Central memory CD4-positive, alpha-beta T cell (primary cell): ENCODE results near the gene SUGP2.
"Not testable (repeated sequence)": the region's sequence is repeated elsewhere in the genome, so short reads cannot be mapped to it uniquely, and the experiment has no call there.

ENCODE experiments used
- DNase-seq: peaks from one replicate; pipeline ENCODE4 v3.0.0; 2022

Gene SUGP2

GRCh38 chr19:19028526-19028925, 4.8 kb downstream of the SUGP2 start:
- DNase-seq, result no peak

- no peak for DNase-seq
Measured at GRCh38 chr19:19027228-19027627, 6.1 kb downstream of the SUGP2 start.

- DNase-seq, result no peak
Measured at GRCh38 chr19:19026299-19026971, 6.9 kb downstream of the SUGP2 start.

- no peak for DNase-seq
Measured at GRCh38 chr19:19025861-19026260, 7.5 kb downstream of the SUGP2 start.

GRCh38 chr19:19023376-19023775, 9.9 kb downstream of the SUGP2 start:
- not testable (repeated sequence) for DNase-seq

- DNase-seq, result no peak
Measured at GRCh38 chr19:19022380-19022961, 10.8 kb downstream of the SUGP2 start.

GRCh38 chr19:19021115-19021514, 12.2 kb downstream of the SUGP2 start:
- no peak for DNase-seq

- DNase-seq, result no peak
Measured at GRCh38 chr19:19010551-19010950, 22.8 kb downstream of the SUGP2 start.

GRCh38 chr19:19009951-19010350, 23.4 kb downstream of the SUGP2 start:
- DNase-seq, result no peak

GRCh38 chr19:19006213-19006612, 27.1 kb downstream of the SUGP2 start:
- no peak for DNase-seq

GRCh38 chr19:19004144-19004543, 29.2 kb downstream of the SUGP2 start:
- DNase-seq, result no peak

GRCh38 chr19:18999896-19000620, 33.3 kb downstream of the SUGP2 start:
- no peak for DNase-seq

- no peak for DNase-seq
Measured at GRCh38 chr19:18999016-18999758, 34.1 kb downstream of the SUGP2 start.

- no peak for DNase-seq
Measured at GRCh38 chr19:18998276-18998675, 35.0 kb downstream of the SUGP2 start.

- no peak for DNase-seq
Measured at GRCh38 chr19:18996796-18997394, 36.4 kb downstream of the SUGP2 start.

GRCh38 chr19:18996351-18996750, 37.0 kb downstream of the SUGP2 start:
- no peak for DNase-seq

GRCh38 chr19:18995804-18996241, 37.5 kb downstream of the SUGP2 start:
- no peak for DNase-seq

GRCh38 chr19:18993115-18993514, 40.2 kb downstream of the SUGP2 start:
- no peak for DNase-seq

GRCh38 chr19:18992696-18993095, 40.6 kb downstream of the SUGP2 start:
- no peak for DNase-seq

- no peak for DNase-seq
Measured at GRCh38 chr19:18991468-18991867, 41.8 kb downstream of the SUGP2 start.

- DNase-seq, result no peak
Measured at GRCh38 chr19:18991006-18991405, 42.3 kb downstream of the SUGP2 start.

- DNase-seq, result no peak
Measured at GRCh38 chr19:18990128-18990708, 43.1 kb downstream of the SUGP2 start.

GRCh38 chr19:18989316-18989715, 44.0 kb downstream of the SUGP2 start:
- DNase-seq, result no peak
